ENCODE data around the gene NIFK. TPM values are rescaled to one million over a fixed set of nuclear protein-coding genes. Genes with fewer than 3 reads are reported as not detected.

NIFK gene
- 19.5 and 47.8 TPM in 2 replicates for total RNA-seq (2012; rRNA removed)
- 22.7 and 24.3 TPM in 2 replicates for polyA plus RNA-seq (2012; rRNA removed)
- polyA plus RNA-seq (2012; cell fraction: cytosol; rRNA removed), result 3.9 and 5.8 TPM in 2 replicates
- 2.9 and 12.4 TPM in 2 replicates for polyA plus RNA-seq (2012; cell fraction: nucleus; rRNA removed; ENCODE audit: low replicate concordance)
- percentile 90 among the genes with signal in this experiment for Bru-seq, nascent RNA
- percentile 77 among the genes with signal in this experiment for BruChase-seq, experiment 1, labeled RNA remaining after a 6-hour chase
- BruChase-seq, experiment 2, labeled RNA remaining after a 2-hour chase, result percentile 85 among the genes with signal in this experiment
- long read RNA-seq, transcript NIFK-201 (7 exons, 1,734 nt), result major isoform, 33 of 43 reads
- long read RNA-seq, partial matches to known transcripts, result 6 of 43 reads
- long read RNA-seq, other reads (novel, unspliced or antisense), result 1 of 43 reads

GRCh38 chr2:121736462-121737336, at the start of gene NIFK:
Gene NIFK, minus strand, starts transcription at chr2:121736875. Its CDS starts 25 bp downstream, at chr2:121736850.
- H3K79me1 ChIP-seq (ENCODE audit: low read depth in 1 of 2, low read length in 2 of 2), result peaks cover 18 to 20% of the 10 kb centered on the region in 2 experiments
- ATAC-seq (ENCODE audit: low read depth) (peak; percentile 98), DNase-seq (peak; percentile 95)
- H4K91ac ChIP-seq (ENCODE audit: insufficient read depth, low read depth, low read length), result peak within 1 kb of the TSS; percentile 71
- peak within 1 kb of the TSS; percentile 88 for H2BK5ac ChIP-seq (ENCODE audit: low read depth, low read length, poor library complexity, severe bottlenecking)
- peak within 1 kb of the TSS; percentile 91 for H3K14ac ChIP-seq (replicated peaks; ENCODE audit: low read depth, low read length)
- no peaks in the 10 kb centered on the region for H3K9me1 ChIP-seq (ENCODE audit: insufficient read depth, low read length)
- H2BK15ac ChIP-seq (ENCODE audit: low read depth, low read length), result no peak within 1 kb of the TSS; the same call in 2 of the 3 replicates
- 1% methylated on average over 22 of the region's 93 CpGs; no CpG with 5 or more reads in 1 of the 2 experiments for WGBS, 2 experiments (ENCODE audit: extremely low coverage in 2 of 2, insufficient read length in 1 of 2)
- H3K9ac ChIP-seq (ENCODE audit: low read depth, low read length), result peak within 1 kb of the TSS; percentile 94
- POLR2A ChIA-PET (ENCODE audit: unreplicated experiment), result interaction anchor here (0.6 kb wide), 3 partner anchors 15 to 1420 kb away, joined by 5 to 7 read pairs (median 5); no protein-coding TSS in a partner anchor
- peaks cover under 1% of the 10 kb centered on the region; the same call in 1 of the 2 replicates for H3K27me3 ChIP-seq (ENCODE audit: control insufficient read depth, insufficient read depth, low read length)
- CTCF ChIA-PET, result interaction anchor here (0.6 to 1.3 kb wide), 5 partner anchors 11 to 719 kb away, joined by 3 to 4 read pairs (median 3); no protein-coding TSS in a partner anchor
- peak within 1 kb of the TSS; percentile 86 for H3K18ac ChIP-seq (ENCODE audit: low read depth, low read length)
- peaks cover 10% of the 10 kb centered on the region; the same call in 1 of the 2 replicates for H4K20me1 ChIP-seq (ENCODE audit: insufficient read depth, low read length)
- in situ Hi-C loops (cut with MboI; ENCODE audit: low sequenced_read_pairs), result loop anchor here (25.0 kb wide), 1 partner anchor 649 kb away; no protein-coding TSS in a partner anchor
- H3K9me3 ChIP-seq (ENCODE audit: control insufficient read depth, insufficient read depth, low read length), result no peaks in the 10 kb centered on the region
- H3K4me3 ChIP-seq (ENCODE audit: insufficient read depth, low read depth, low read length), result peak within 1 kb of the TSS; percentile 79
- H4K5ac ChIP-seq (ENCODE audit: low read depth, low read length), result peak within 1 kb of the TSS; percentile 90
- H3K36me3 ChIP-seq (ENCODE audit: control insufficient read depth, insufficient read depth, low read length), result peaks cover 5% of the 10 kb centered on the region
- H3K23ac ChIP-seq (ENCODE audit: low read depth, low read length), result peak within 1 kb of the TSS; percentile 82
- H2BK20ac ChIP-seq (ENCODE audit: low read depth, low read length), result no peak within 1 kb of the TSS
- peak within 1 kb of the TSS; percentile 62 for H2AK5ac ChIP-seq (ENCODE audit: low read depth, low read length)
- H2AFZ ChIP-seq (replicated peaks; ENCODE audit: low read length, poor library complexity), result peak within 1 kb of the TSS; percentile 91
- peak; percentile 62; the same call in 1 of the 2 replicates for TF ChIP-seq POLR2A (IDR thresholded peaks at IDR 0.05; ENCODE audit: low read depth, low read length)
- TF ChIP-seq ELK1 (IDR thresholded peaks at IDR 0.05; ENCODE audit: borderline replicate concordance, low read depth, low read length), result no peak
- peak; percentile 65; the same call in 1 of the 2 replicates for TF ChIP-seq BHLHE40 (IDR thresholded peaks at IDR 0.05; ENCODE audit: low read depth, low read length)
- TF ChIP-seq MXI1 (IDR thresholded peaks at IDR 0.05; ENCODE audit: borderline replicate concordance, low read depth, low read length), result peak; percentile 98
- peak; percentile 58 for TF ChIP-seq CEBPB (IDR thresholded peaks at IDR 0.05; ENCODE audit: low read depth, low read length)
- TF ChIP-seq USF2 (IDR thresholded peaks at IDR 0.05; ENCODE audit: low read depth, low read length), result peak; percentile 57; the same call in 1 of the 2 replicates
- no peak for TF ChIP-seq CTCF (conservative IDR thresholded peaks at IDR 0.05; ENCODE audit: low read depth, low read length)
- TF ChIP-seq MAZ (IDR thresholded peaks at IDR 0.05; ENCODE audit: borderline replicate concordance, low read depth, low read length), result peak; percentile 94; the same call in 1 of the 2 replicates
- H2AK9ac ChIP-seq (replicated peaks; ENCODE audit: low read depth, low read length, poor library complexity), result peak within 1 kb of the TSS; percentile 92
- dilution Hi-C loops (cut with HindIII; ENCODE audit: low sequenced_read_pairs, unreplicated experiment), result no loop called here
- intact Hi-C loops (cut with micrococcal nuclease), result loop anchor here (1.0 kb wide), 1 partner anchor 205 kb away; no protein-coding TSS in a partner anchor
- no peaks in the 10 kb centered on the region for H3K4me1 ChIP-seq (ENCODE audit: control insufficient read depth, insufficient read depth, low read length)
- no peak within 1 kb of the TSS for H2BK120ac ChIP-seq (ENCODE audit: low read depth, low read length)
- peak within 1 kb of the TSS; percentile 86 for H3K4ac ChIP-seq (ENCODE audit: low read depth, low read length)
- peak within 1 kb of the TSS; percentile 99 for H3K27ac ChIP-seq (ENCODE audit: insufficient read depth, low read length)
- peak within 1 kb of the TSS; percentile 77 for H3K56ac ChIP-seq (ENCODE audit: extremely low read depth, insufficient read depth, low read length)
- peak within 1 kb of the TSS; percentile 89 for H3K4me2 ChIP-seq (ENCODE audit: low read depth, low read length)
- peak within 1 kb of the TSS; percentile 94 to 96 for H4K8ac ChIP-seq (ENCODE audit: low read depth in 2 of 2, low read length in 2 of 2)
- BruUV-seq (replicated peaks), result no TSS peak
